Caco-2 (cell line): ENCODE measurements around the gene CARD16. TPM values are rescaled to one million over a fixed set of nuclear protein-coding genes. Genes with fewer than 3 reads are reported as not detected.

Experiments used
- BruUV-seq: library from RNA; stranded (reverse); fragments of 400-500 nt; replicated peaks from 2 replicates; lab custom pipeline; 2021; lab: Mats Ljungman, UMichigan
- CTCF ChIA-PET: fragments of 300-600 bp; sonication (Branson Sonifier 250); formaldehyde crosslinking; loops from one replicate; lab custom pipeline; 2022; ENCODE audit warnings: antibody characterized with exemption; lab: Charles Lee
- POLR2A ChIA-PET: fragments of 300-600 bp; sonication (Branson Sonifier 250); formaldehyde crosslinking; loops from one replicate; lab custom pipeline; 2022; ENCODE audit warnings: antibody characterized with exemption; lab: Charles Lee
- DNase-seq, 2 experiments: peaks; one replicate each; pipeline versions ENCODE4 v3.0.0 to v3.0.0-alpha.2; 2020 to 2022
- H3K27me3 ChIP-seq: replicated peaks from 2 replicates; pipeline ENCODE4 v1.6.0; 2011; ENCODE audit warnings: low read length; ENCODE audit not compliant: control insufficient read depth, insufficient read depth
- H3K36me3 ChIP-seq: 2 replicates; pipeline ENCODE4 v1.5.1; 2011; ENCODE audit warnings: low read length; ENCODE audit not compliant: control insufficient read depth, insufficient read depth
- H3K4me1 ChIP-seq: fragments of 250-450 bp; sonication (Bioruptor Pico); 2 replicates; pipeline ENCODE4 v1.5.1; 2020; ENCODE audit warnings: mild to moderate bottlenecking
- H3K4me3 ChIP-seq: 2 replicates; pipeline ENCODE4 v1.5.1; 2011; ENCODE audit warnings: low read depth, mild to moderate bottlenecking, control low read depth, low read length
- H3K9me3 ChIP-seq: fragments of 250-450 bp; sonication (Bioruptor Pico); 2 replicates; pipeline ENCODE4 v1.5.1; 2020; ENCODE audit warnings: mild to moderate bottlenecking, moderate library complexity
- H3K27ac Mint-ChIP-seq: one replicate; pipeline ENCODE4 v1.8.0; 2022; ENCODE audit warnings: mixed read lengths; ENCODE audit not compliant: unreplicated experiment
- H3K27me3 Mint-ChIP-seq: one replicate; pipeline ENCODE4 v1.8.0; 2022; ENCODE audit warnings: mixed read lengths; ENCODE audit not compliant: insufficient read depth, unreplicated experiment
- H3K36me3 Mint-ChIP-seq: one replicate; pipeline ENCODE4 v1.8.0; 2022; ENCODE audit warnings: mild to moderate bottlenecking, mixed read lengths; ENCODE audit not compliant: insufficient read depth, unreplicated experiment
- H3K4me1 Mint-ChIP-seq: one replicate; pipeline ENCODE4 v1.8.0; 2022; ENCODE audit warnings: low read depth, mixed read lengths; ENCODE audit not compliant: unreplicated experiment
- H3K4me3 Mint-ChIP-seq: one replicate; pipeline ENCODE4 v1.8.0; 2022; ENCODE audit warnings: mild to moderate bottlenecking, moderate library complexity, mixed read lengths; ENCODE audit not compliant: unreplicated experiment
- H3K9me3 Mint-ChIP-seq: one replicate; pipeline ENCODE4 v1.8.0; 2022; ENCODE audit warnings: mixed read lengths; ENCODE audit not compliant: unreplicated experiment
- CTCF ChIP-seq, 2 experiments: fragments of 200-600 bp in 1 of 2; IDR thresholded peaks; 1 replicate in 1 of 2; 2 replicates in 1 of 2; pipeline versions ENCODE4 v1.5.1 to v1.8.0; 2011 to 2022; ENCODE audit warnings: antibody characterized with exemption in 1 of 2, control low read depth in 1 of 2, inconsistent platforms in 1 of 2, low read depth in 1 of 2, low read length in 1 of 2, mild to moderate bottlenecking in 1 of 2, moderate library complexity in 1 of 2; ENCODE audit not compliant: insufficient read depth in 1 of 2, severe bottlenecking in 1 of 2, unreplicated experiment in 1 of 2
- intact Hi-C: fragments of 100-400 bp; cut with micrococcal nuclease; formaldehyde crosslinking; loops from one replicate; pipeline ENCODE4 v1.10.0; 2022; ENCODE audit not compliant: unreplicated experiment
- total RNA-seq: library from RNA; stranded (reverse); gene quantifications from 2 replicates; pipeline ENCODE4 v1.2.3, GENCODE V29; 2022

Gene CARD16
- total RNA-seq, 1 experiment from 2014 or later = 1.5 TPM

GRCh38 chr11:105024394-105024793 is 20.7 kb downstream of the CARD16 start:
- ChIA-PET CTCF (no interaction called here), POLR2A (no interaction called here)
- no TSS peak for BruUV-seq
- peak in 1 of 2 experiments; percentile 24 for DNase-seq
- TF ChIP-seq CTCF (IDR thresholded peaks at IDR 0.05; ENCODE audit: insufficient read depth in 1 of 2, low read depth in 1 of 2, low read length in 1 of 2, severe bottlenecking in 1 of 2, unreplicated experiment in 1 of 2) = no peak
- Histone ChIP-seq H3K9me3 (peaks cover 11% of the 10 kb centered on the region), H3K4me3 (no peak overlapping the region), H3K27me3 (no peaks in the 10 kb centered on the region), H3K36me3 (no peaks in the 10 kb centered on the region), H3K4me1 (peaks cover 32% of the 10 kb centered on the region)
- peaks cover 18% of the 10 kb centered on the region for H3K9me3 Mint-ChIP-seq
- H3K4me3 Mint-ChIP-seq = peak overlapping the region; percentile 13
- intact Hi-C loops = loop anchor here (2.0 kb wide), 1 partner anchor 22 kb away; no protein-coding TSS in a partner anchor
- no peaks in the 10 kb centered on the region for H3K36me3 Mint-ChIP-seq
- peaks cover 31% of the 10 kb centered on the region for H3K4me1 Mint-ChIP-seq
- no peaks in the 10 kb centered on the region for H3K27me3 Mint-ChIP-seq
- H3K27ac Mint-ChIP-seq = peak overlapping the region; percentile 73

GRCh38 chr11:105023003-105023402 is 22.1 kb downstream of the CARD16 start, which contains the start of gene CASP5:
TSS of gene CASP5 (minus strand) at chr11:105023168. CDS start at chr11:105023136, 32 bp downstream.
- Mint-ChIP-seq H3K27ac (peak within 1 kb of the TSS; percentile 73), H3K36me3 (no peaks in the 10 kb centered on the region), H3K27me3 (no peaks in the 10 kb centered on the region), H3K4me1 (peaks cover 31% of the 10 kb centered on the region), H3K9me3 (peaks cover 18% of the 10 kb centered on the region), H3K4me3 (no peak within 1 kb of the TSS)
- CTCF ChIA-PET = no interaction called here
- Histone ChIP-seq H3K36me3 (no peaks in the 10 kb centered on the region), H3K4me1 (peaks cover 32% of the 10 kb centered on the region), H3K27me3 (no peaks in the 10 kb centered on the region), H3K9me3 (peaks cover 11% of the 10 kb centered on the region), H3K4me3 (no peak within 1 kb of the TSS)
- no peak for TF ChIP-seq CTCF (IDR thresholded peaks at IDR 0.05; ENCODE audit: insufficient read depth in 1 of 2, low read depth in 1 of 2, low read length in 1 of 2, severe bottlenecking in 1 of 2, unreplicated experiment in 1 of 2)
- intact Hi-C loops = no loop called here
- BruUV-seq = no TSS peak
- POLR2A ChIA-PET = no interaction called here
- DNase-seq = peak in 1 of 2 experiments; percentile 13

GRCh38 chr11:105022527-105022926 is 22.6 kb downstream of the CARD16 start:
- ChIA-PET POLR2A (no interaction called here), CTCF (no interaction called here)
- Histone ChIP-seq H3K9me3 (peaks cover 11% of the 10 kb centered on the region), H3K36me3 (no peaks in the 10 kb centered on the region), H3K4me1 (peaks cover 32% of the 10 kb centered on the region), H3K27me3 (no peaks in the 10 kb centered on the region), H3K4me3 (no peak overlapping the region)
- Mint-ChIP-seq H3K27ac (peak overlapping the region; percentile 73), H3K9me3 (peaks cover 16% of the 10 kb centered on the region), H3K36me3 (no peaks in the 10 kb centered on the region), H3K4me1 (peaks cover 31% of the 10 kb centered on the region), H3K27me3 (no peaks in the 10 kb centered on the region), H3K4me3 (no peak overlapping the region)
- BruUV-seq = TSS peak; percentile 74
- intact Hi-C loops = no loop called here
- no peak for TF ChIP-seq CTCF (IDR thresholded peaks at IDR 0.05; ENCODE audit: insufficient read depth in 1 of 2, low read depth in 1 of 2, low read length in 1 of 2, severe bottlenecking in 1 of 2, unreplicated experiment in 1 of 2)
- DNase-seq = no peak
